ENCODE measurements around the gene CHST3. TPM values are rescaled to one million over a fixed set of nuclear protein-coding genes. Genes with fewer than 3 reads are reported as not detected.
"Not testable (repeated sequence)": the region's sequence is repeated elsewhere in the genome, so short reads cannot be mapped to it uniquely, and the experiment has no call there.

Gene CHST3
- polyA plus RNA-seq, 1 experiment: 20.9 TPM

DNA sequence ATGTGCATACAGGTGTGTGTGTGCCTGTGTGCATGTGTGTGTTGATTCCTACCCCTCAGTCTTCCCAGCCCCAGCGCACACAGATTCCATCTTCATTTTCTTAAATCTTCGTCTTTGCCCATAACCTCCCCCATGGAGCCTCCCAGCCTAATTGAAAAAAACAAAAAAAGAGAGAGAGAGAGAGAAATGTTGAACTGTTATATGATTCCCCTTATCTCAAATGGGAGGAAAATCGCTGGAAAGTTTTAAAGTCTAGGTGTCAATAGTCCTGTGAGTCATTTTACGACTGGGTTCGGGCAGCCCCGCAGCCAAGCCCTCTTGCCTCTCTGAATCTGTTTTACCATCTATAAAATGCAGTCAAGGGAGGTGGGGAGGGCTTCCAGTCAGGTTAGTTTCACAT, 63.3 kb downstream of the CHST3 start:
- no peak for DNase-seq (ENCODE audit: low read depth)
- ChIA-PET CTCF (no interaction called here), POLR2A (no interaction called here)
- TF ChIP-seq, protein P1, sequence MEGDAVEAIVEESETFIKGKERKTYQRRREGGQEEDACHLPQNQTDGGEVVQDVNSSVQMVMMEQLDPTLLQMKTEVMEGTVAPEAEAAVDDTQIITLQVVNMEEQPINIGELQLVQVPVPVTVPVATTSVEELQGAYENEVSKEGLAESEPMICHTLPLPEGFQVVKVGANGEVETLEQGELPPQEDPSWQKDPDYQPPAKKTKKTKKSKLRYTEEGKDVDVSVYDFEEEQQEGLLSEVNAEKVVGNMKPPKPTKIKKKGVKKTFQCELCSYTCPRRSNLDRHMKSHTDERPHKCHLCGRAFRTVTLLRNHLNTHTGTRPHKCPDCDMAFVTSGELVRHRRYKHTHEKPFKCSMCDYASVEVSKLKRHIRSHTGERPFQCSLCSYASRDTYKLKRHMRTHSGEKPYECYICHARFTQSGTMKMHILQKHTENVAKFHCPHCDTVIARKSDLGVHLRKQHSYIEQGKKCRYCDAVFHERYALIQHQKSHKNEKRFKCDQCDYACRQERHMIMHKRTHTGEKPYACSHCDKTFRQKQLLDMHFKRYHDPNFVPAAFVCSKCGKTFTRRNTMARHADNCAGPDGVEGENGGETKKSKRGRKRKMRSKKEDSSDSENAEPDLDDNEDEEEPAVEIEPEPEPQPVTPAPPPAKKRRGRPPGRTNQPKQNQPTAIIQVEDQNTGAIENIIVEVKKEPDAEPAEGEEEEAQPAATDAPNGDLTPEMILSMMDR (IDR thresholded peaks at IDR 0.05; ENCODE audit: insufficient read depth, low read depth, low read length): no peak
- Histone ChIP-seq H3K27me3 (ENCODE audit: control insufficient read depth, insufficient read depth, low read length) (peaks cover 13% of the 10 kb centered on the region), H3K36me3 (ENCODE audit: control insufficient read depth, insufficient read depth, low read length) (no peaks in the 10 kb centered on the region), H3K4me3 (ENCODE audit: low read depth, low read length) (no peak overlapping the region)

GRCh38 chr10:72029414-72029813, 65.2 kb downstream of the CHST3 start:
- TF ChIP-seq, protein P1 (IDR thresholded peaks at IDR 0.05; ENCODE audit: insufficient read depth, low read depth, low read length): no peak

GRCh38 chr10:72030762-72031543, 66.8 kb downstream of the CHST3 start:
- CTCF ChIA-PET: interaction anchor here (0.6 to 2.8 kb wide), 9 partner anchors 10 to 309 kb away, joined by 3 to 8 read pairs (median 3); no protein-coding TSS in a partner anchor
- POLR2A ChIA-PET: no interaction called here
- TF ChIP-seq, protein P1 (IDR thresholded peaks at IDR 0.05; ENCODE audit: insufficient read depth, low read depth, low read length): no peak
- no peaks in the 10 kb centered on the region for H3K36me3 ChIP-seq (ENCODE audit: control insufficient read depth, insufficient read depth, low read length)
- no peak overlapping the region for H3K4me3 ChIP-seq (ENCODE audit: low read depth, low read length)
- H3K27me3 ChIP-seq (ENCODE audit: control insufficient read depth, insufficient read depth, low read length): peaks cover 12% of the 10 kb centered on the region
- no peak for DNase-seq (ENCODE audit: low read depth)

More at GRCh38 chr10:72029414-72029813, 65.2 kb downstream of the CHST3 start:
- H3K36me3 ChIP-seq (ENCODE audit: control insufficient read depth, insufficient read depth, low read length): no peaks in the 10 kb centered on the region
- CTCF ChIA-PET: interaction anchor here (0.6 kb wide), 1 partner anchor 292 kb away, joined by 3 read pairs; no protein-coding TSS in a partner anchor
- POLR2A ChIA-PET: no interaction called here
- DNase-seq (ENCODE audit: low read depth): no peak
- H3K27me3 ChIP-seq (ENCODE audit: control insufficient read depth, insufficient read depth, low read length): peaks cover 13% of the 10 kb centered on the region
- H3K4me3 ChIP-seq (ENCODE audit: low read depth, low read length): no peak overlapping the region

GRCh38 chr10:72031706-72032105, 67.5 kb downstream of the CHST3 start:
- POLR2A ChIA-PET: no interaction called here
- no peaks in the 10 kb centered on the region for H3K36me3 ChIP-seq (ENCODE audit: control insufficient read depth, insufficient read depth, low read length)
- CTCF ChIA-PET: interaction anchor here (0.6 to 2.8 kb wide), 8 partner anchors 9 to 308 kb away, joined by 3 to 8 read pairs (median 3); no protein-coding TSS in a partner anchor
- DNase-seq (ENCODE audit: low read depth): no peak
- H3K4me3 ChIP-seq (ENCODE audit: low read depth, low read length): no peak overlapping the region
- H3K27me3 ChIP-seq (ENCODE audit: control insufficient read depth, insufficient read depth, low read length): peaks cover 12% of the 10 kb centered on the region
- TF ChIP-seq, protein P1 (IDR thresholded peaks at IDR 0.05; ENCODE audit: insufficient read depth, low read depth, low read length): no peak

GRCh38 chr10:72032409-72033162, 68.4 kb downstream of the CHST3 start:
- DNase-seq (ENCODE audit: low read depth); H3K4me3 ChIP-seq (ENCODE audit: low read depth, low read length); H3K36me3 ChIP-seq (ENCODE audit: control insufficient read depth, insufficient read depth, low read length); POLR2A ChIA-PET: not testable (repeated sequence)
- CTCF ChIA-PET: interaction anchor here (1.4 to 2.8 kb wide), 4 partner anchors 12 to 34 kb away, joined by 3 to 8 read pairs (median 4); no protein-coding TSS in a partner anchor
- peaks cover 12% of the 10 kb centered on the region for H3K27me3 ChIP-seq (ENCODE audit: control insufficient read depth, insufficient read depth, low read length)
